Stimulated activated CD8-positive, alpha-beta memory T cell treated with anti-CD3 and anti-CD28 coated beads, Interleukin-12 subunit alpha, Interleukin-12 subunit beta, amount 100 ng/mL, for 1 hour (primary cell): ENCODE measurements around the gene NUMA1.

Source experiments
- DNase-seq: peaks from one replicate; pipeline ENCODE4 v3.0.0-alpha.2; 2020; ENCODE audit warnings: low read depth

Gene NUMA1

DNA sequence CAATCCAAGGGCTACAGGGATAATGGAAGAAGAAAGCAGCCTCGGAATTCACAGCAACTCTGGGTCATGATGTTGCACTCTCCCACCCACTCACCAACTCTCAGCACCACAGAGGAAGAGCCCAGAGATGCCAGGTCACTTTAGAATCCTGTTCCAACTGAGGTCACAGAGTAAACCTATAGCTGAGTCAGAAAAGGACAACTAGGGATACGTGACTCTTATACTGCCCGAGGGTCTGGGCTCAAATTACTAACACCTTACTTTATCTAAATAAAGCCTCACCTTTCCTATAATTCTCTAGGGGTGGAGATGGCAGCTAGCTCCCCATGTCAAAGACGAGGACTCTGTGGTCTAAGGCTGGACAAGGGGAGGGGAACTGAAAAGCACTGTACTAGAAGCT, 57.0 kb downstream of the NUMA1 start:
- no peak for DNase-seq

DNA sequence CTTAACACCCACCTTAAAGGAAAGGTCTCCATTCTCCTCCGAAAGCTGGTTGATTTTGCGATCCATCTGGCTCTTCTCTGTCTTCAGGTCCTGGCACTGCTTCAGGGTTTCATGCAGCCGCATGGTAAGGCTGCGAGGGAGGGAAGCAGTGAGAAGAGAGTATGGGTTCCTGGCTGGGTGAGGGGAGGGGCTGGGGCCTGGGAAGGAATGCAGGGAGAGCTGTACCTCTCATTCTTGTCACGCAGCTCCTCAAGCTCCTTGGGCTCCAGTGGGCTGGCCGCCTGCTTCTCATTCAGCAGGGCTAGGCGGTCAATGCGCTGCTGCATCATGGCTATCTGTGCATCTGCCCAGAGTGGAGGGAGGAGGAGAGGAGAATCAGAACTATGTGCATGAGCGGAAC, 62.2 kb downstream of the NUMA1 start:
- no peak for DNase-seq

DNA sequence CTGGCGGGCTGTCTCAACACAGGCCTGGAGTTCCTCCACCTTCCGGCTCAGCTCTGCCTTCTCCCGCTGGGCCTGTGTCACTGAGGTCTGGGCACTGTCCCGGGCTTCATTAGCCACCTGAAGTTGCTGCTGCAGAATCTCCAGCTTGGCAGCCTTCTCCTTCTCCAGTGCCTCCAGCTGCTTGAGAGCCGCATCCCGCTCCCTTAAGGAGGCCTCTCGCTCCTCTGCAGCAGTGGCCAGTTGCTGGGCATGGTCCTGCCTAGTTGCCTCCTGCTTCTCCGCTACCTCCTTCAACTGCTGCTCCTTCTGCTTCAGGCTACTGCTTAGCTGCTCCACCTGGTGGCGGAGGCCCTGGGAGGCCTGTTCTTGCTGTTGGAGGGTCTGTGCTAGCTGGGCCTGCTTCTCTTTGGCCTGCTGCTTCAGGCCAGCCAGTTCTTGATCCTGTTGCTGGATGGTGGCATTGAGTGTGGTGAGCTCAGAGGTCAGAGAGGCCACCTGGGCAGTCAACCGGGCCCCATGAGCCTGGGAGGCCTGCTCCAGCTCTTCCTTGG, 64.8 kb downstream of the NUMA1 start:
- no peak for DNase-seq

DNA sequence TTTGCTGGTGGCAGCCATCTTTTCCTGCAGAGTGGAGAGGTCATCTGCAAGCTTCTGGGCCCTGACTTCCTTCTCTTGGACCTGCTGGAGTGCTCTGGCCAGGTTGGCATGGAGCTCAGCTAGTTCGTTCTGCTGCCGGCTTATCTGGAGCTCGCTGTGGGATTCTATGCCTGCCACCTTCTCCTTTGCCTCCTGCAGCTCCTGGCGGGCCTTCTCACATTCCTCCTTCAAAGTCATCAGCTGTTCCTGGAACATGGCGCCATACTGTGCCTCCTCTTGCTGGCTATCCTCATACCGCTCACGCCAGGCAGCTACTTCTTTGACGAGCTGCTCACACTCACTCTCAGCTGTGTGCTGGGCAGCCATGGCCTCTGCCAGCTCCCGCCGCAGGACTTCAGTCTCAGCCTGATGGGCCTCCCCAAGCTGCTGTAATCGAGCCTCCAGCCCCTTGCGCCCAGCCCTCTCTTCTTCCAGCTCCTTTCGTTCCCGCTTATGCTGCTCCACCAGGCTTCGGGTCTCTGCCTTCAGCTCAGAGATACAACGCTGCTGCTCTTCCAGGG, 65.5 kb downstream of the NUMA1 start:
- no peak for DNase-seq

DNA sequence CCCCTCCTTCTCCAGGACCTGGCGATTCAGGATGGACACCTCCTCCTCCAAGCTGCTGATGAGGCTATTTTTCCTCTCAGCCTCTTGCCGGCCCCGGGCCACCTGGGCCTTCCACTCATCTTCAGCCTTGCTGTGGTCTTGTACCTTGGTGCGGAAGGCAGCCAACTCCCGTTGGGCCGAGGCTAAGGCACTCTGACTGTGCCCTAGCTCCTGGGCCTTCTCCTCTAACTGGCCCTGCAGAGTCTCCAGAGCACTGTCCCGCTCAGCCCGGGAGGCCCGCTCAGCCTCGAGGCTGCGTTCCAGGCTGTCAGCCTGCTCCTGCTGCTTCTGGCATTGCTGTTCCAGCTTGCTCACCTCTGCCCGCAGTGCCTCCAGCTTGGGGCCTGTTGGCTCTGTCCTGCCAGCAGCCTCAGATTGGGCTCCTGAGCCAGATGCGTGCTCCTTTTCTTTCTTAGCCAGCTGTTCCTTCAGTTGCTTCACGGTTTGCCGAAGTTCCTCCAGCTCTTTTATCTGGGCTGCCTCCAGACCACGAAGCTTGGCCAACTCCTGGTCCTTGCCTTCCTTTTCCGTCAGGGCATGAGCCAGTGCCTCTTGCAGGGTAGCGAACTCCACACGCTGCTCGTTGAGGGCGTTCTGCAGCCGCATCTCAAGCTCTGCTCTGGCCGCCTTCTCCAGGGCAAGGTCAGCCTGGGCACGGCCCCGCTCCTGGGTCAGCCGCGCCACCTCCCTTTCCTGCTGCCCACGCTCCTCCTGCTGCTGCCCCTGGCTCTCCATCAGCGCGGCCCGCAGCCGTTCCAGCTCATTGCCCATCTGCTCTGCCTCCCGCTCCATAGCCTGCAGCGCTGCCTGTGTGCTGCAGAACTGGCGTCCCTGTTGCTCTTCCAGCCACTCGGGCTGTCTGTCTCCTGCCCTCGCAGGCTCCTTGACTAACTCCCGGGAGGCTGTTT, 66.3 kb downstream of the NUMA1 start:
- no peak for DNase-seq

DNA sequence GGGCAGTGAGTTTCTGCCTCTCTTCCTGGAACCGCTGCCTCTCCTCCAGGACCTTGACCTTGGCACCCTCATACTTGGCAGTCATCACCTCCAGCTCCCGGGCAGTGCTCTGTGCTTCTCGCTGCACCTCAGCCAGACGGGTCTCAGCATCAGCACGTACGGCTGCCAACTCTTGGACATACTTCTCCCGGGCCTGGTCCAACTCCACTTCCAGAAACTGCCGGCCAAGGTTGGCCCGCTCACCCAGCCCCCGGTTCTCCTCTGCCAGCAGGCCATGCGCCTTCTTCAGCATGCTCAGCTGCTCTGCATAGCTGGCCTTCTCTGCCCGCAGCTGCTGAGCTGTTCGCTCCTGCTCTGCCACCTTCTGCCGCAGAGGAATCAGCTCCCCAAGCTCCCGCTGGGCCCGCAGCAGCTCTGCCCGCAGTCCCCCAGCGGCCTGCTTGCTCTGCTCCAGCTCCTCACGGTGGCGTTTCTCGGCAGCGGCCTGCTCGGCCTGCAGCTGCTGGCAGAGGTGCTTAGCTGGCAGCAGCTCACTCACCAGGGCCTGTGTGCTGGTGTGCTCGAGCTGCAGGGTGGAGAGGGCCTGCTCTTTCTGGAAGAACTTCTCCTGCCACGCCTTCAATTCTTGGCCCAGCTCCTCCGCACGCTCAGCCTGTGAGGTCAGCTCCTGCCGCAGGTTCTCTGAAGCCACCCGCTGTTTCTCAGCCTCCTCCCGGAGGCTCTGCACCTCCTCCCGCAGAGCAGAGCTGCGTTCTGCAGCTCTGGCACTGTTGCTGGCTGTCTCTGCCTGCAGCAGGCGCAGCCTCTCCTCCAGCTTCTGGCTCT, 67.2 kb downstream of the NUMA1 start:
- DNase-seq: no peak

DNA sequence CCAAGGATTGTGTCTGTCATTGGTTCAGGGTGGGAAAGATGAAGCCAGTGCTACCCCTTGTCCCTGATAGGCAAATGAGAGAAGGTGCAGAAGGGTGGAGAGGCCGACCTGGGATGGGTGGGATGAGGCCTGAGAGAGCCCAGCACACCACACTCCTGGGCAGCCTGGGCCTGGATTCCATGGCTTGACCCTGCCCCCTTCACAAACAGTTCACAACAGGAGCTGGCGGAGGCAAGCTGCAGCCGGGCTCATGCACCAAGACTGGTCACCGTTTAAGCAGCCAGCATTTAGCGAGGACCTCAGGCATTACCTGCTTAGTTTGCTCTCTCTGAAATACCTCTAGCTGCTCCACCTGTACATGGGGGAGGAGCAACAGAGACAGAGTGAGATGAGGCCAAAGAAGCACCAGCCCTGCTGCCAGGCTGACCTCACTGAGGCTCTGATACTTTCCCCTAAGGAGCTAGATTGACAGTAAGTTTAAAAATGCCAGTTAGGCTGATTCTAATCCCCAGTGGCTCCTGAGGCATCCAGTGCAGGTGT, 68.2 kb downstream of the NUMA1 start:
- DNase-seq: no peak

DNA sequence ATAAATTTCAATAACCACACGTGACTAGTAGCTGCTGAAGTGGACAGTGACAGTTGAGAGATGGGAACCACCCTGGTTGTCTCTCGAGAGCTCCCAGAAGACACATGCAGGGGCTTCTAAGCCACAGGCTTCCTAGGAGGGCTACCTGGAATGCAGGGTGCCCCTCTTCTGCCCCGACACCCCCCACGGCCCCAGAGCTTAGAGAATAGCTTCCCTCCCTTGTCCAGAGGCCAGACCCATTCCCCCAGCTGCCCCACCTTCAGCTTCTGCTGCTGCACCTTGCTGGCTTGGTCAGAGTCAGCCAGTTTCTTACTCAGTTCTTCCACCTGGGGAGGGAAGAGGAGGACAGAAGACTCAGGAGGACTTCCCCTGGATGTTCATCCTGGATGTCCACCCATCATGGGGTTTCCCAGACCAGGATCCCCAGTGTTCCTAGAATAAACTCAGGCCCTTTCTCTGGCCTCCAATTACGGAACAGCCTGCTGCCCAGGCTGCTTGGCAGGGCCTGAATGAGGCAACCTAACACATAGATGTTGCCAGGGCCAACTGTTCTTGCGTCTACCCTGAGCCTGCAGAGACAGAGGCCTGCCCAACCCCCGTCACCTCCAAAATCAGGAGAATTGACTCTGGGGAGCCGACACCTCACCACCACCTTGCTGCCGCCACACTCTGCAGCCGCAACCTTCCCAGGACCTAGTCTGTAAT, 69.7 kb downstream of the NUMA1 start:
- no peak for DNase-seq

DNA sequence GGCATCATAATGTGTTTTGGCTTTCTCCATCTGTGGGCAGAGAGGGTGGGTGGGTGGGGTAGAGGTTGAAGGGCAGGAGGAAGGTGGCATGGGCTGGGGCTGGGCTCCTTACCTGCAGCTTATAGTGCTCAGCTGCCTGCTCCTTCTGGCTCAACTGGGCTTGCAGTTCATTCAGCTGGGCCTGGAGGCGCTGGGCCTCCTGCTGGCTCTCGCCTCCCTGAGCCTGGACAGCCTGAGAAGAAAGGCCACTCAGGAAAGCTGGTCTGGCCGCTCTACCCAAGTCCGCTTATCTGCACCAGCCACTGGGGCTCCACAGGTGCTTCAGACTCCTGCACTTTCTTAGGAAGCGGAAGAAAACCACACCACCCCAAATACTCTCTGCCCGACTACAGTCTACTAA, 71.2 kb downstream of the NUMA1 start:
- no peak for DNase-seq

DNA sequence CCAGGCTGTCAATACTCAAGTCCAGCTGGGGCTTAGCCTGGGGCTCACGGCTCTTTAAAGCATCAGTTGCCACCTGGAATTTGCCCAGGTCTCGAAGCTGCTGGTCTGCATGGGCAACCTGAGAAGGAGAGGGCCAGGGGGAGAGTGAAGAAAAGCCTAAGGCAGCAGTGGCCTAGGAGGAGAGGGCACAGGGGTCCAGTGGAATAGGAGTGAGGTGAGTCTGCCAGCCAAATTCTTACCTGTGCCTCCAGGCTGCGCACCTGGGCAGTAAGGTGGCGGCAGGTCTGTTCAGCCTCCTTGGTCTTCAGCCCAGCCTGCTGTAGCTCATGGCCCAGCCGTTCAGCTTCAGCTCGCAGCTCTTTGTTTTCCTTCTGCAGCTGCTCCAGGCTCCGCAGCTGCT, 71.6 kb downstream of the NUMA1 start:
- DNase-seq: no peak

DNA sequence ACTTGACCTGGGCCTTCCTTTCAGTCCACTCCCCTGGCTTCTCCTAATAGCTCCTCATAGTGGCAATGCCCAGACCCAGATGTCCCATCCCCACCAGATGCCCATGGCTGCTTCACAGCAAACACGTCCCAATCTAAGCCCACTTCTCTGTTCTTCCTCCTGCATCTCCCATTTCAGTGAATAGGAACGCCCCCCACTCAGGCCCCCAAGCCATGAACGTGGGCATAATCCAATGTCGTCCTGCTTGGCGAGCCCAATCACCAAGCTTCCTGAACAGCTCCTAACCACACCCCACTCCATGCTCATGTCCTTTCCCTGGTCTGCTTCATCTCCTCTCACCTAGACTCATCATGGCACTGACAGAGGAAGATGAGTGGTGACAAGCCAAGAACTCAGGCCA, 72.8 kb downstream of the NUMA1 start:
- no peak for DNase-seq

DNA sequence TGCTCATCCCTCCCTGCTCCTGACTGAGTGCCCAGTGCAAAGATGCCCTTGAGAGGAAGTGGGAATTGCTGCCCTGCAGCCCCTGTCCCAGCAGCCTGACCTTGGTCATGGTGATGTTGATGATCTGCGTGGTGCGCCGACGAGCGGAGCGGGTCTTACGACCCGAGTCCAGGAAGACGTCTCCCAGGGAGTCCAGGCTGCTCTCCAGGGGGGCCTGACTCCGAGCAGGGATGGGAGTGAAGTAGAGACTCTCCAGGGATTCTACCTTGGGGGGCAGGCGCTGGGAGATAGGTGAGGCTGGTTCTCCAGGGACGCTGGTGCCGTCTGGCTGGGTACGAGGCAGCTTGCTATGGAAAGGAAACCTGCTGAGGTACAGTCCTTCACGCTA, 73.3 kb downstream of the NUMA1 start:
- no peak for DNase-seq

DNA sequence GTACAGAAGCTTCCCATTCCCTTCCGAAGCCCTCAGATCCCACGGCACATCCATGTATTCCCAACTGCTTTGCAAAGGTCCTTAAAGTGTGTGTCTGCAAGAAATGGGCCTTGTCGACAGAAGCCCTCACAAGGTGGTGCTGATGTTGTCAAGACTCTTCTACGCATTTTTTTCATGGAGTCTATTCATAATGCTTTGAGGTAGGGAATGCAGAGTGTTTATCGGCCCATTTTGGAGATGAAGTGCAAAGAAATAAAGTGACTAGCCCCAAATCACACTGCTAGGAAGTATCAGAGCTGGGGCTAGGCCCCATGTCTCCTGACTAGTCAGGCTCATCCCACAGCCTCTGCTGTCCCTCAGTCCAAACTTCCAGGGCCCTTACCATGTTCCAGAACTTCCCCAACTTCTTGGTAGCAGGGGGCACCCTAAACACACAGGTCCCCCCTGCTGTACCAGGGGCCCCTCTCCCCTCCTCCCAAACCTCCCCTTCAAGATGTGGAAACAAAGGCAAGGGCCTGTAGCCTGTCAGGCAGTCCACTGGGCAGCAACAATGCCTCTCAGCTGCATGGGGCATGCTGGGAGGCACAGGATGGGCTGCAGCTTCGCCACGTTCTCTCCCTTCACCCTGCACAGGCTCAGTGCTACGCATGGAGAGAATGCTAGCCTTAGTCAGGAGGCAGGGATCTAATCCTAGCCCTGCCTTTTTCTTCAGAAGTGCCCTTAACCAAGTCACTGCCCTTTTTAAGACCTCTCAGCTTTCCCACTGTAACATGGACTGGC, 73.8 kb downstream of the NUMA1 start:
- no peak for DNase-seq

DNA sequence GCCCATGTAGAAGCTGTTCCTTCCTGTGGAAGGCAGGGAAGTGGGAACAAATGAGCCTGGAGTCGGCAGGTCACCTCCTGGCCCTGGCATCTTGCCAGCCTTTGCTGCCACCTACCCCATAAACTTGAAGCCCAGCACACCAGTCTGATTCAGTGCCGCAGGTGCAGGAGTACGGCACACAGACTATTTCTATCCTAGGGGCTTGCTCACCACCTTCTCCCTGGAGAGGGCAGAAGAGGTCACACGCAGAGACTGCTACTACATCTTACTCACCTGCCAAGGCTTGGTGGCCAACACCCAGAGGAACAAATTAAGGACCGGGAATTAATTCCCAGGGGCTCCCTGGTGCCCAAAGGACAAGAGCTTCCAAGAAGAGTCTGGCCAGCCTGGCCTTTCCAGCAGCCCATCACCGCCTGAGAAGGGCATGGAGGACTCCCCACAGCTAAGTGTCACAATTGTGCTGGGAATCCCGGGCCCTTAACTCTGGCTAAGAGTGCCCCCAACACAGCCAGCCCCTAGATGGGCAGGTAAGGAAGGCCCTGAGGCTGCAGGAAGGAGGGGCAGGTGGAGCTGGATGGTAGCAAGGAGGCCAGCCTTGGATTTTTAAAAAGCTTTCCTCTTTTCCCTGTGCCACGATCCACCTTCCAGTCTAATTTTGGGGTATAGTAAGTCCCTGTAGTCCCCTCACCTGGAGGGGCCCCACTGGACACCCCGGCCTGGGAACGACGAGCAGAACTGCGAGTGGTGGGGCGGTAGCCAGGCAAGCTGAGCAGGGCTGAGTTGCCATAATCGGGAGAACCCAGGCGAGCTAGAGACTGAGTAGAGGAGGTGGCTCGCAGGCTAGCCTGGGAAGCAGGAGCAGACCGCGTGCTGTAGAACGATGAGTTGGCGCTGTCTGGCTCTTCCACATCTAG, 74.7 kb downstream of the NUMA1 start:
- no peak for DNase-seq

DNA sequence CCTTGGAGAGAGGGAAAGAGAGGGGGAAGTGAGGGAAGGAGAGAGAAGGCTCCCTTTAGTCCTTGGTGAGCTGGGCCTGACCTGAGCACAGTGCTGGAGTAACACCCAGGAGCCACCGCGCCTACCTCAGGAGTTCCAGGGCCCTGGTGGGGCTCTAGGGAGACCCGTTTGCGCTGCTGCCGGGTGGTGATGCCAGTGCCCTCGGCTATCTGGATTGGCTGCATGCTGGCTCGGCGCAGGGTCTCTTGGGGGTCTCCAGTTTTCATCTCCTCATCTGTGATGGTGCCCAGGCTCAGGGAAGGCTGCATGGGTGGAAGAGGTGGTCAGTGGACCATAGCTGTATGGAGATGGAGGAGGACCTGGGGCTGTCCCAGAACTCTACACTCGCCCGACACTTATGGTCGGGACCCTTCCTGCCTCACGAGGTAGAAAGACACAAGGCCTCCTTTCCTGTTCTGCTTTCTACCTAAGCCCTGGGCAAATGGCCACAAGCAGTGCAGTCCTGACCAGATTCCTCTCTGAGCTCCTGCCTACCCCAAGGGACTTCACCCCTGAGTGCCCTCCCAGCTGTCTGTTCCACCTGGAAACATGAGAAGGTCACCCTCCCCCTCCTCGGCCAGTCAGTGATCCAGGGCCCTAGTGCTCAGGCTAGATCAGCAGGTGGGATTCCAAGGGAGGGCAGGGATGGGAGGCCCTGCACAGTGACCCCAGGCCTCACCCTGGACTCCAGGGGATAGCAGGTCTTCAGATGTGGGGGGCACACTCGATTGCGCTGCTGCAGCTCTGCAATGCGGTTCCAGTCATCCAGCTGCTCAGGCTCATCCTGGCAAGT, 75.6 kb downstream of the NUMA1 start:
- DNase-seq: no peak

DNA sequence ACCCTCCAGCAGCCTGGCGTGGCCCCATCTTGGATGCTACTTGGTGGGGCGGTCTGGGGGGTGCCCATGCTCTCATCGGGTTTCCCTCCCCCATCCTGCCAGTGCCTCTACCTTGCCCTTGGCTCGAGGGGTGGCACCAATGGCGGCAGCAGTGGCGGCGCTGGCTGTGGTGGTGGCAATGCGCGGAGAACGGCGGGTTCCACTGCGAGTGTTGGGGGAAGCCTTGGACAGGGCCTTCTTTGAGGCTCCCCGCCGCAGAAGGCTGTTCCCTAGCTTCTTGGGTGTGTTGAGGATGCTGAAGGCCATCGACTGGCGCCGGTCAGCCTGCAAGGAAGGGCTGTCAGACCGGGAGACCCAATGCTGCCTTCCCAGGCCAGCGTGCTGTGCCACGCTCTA, 76.6 kb downstream of the NUMA1 start:
- DNase-seq: no peak

DNA sequence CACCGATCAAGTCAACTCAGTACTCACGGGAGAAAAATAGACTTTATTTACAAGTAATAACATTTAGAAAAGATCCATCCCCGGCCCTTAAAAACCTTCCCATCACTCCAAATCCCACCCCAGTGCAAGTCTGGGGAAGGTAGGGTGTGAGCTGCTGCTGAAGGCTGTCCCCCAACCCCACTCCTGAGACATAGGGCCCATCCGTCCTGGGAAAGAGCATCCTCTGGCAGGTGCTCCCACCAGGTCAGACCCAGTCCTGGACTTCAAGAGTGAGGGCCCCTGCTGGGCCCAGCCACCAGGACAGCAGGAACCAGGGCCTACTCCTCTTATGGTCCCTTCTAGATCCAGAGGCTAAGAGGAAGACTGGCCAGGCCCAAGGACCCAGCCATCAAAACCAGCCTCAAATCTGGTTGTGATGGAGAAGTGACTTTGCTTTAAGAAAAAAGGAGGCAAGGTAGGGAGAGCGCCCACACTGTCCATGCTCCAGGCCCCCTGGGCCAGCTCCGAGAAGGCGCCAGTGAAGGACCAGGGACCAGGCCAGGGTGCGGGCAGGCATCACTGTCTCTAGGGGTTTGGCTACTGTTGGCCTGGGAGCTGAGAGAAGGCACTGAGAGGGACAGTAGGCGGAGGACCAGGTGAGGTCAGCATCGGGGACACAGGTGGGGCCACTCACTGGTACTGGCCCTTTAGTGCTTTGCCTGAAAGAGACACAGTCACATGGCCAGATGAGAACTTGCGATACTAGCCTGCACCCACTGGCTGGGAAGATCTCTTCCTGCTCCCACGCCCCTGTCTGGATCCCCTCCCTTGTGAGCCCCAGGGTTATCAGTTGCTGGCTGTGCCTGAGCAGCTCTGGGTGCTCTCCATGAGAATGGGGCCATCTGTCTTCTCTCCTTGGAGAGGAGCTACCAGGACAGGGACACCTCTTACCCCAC, 77.2 kb downstream of the NUMA1 start:
- DNase-seq: no peak
